ENCODE results near the gene SOCS2.

DNA sequence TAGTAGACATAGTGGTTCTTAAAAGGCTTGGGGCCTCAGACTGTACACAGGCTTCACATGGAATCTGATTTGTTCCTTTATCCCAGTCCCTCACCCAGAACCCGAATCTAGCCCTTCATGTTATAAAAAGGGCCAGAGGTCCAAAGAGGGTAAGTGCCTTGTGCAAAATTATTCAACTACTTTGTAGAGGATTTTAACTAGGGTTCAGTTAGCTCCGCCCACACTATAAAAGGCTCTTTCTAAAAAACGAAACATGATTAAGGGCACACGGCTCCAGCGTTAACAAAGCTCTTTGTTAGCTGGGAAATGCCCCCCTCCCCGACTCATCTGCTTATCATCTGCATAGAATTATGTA, 3.2 kb upstream of the SOCS2 start:
- TF ChIP-seq, protein P1, sequence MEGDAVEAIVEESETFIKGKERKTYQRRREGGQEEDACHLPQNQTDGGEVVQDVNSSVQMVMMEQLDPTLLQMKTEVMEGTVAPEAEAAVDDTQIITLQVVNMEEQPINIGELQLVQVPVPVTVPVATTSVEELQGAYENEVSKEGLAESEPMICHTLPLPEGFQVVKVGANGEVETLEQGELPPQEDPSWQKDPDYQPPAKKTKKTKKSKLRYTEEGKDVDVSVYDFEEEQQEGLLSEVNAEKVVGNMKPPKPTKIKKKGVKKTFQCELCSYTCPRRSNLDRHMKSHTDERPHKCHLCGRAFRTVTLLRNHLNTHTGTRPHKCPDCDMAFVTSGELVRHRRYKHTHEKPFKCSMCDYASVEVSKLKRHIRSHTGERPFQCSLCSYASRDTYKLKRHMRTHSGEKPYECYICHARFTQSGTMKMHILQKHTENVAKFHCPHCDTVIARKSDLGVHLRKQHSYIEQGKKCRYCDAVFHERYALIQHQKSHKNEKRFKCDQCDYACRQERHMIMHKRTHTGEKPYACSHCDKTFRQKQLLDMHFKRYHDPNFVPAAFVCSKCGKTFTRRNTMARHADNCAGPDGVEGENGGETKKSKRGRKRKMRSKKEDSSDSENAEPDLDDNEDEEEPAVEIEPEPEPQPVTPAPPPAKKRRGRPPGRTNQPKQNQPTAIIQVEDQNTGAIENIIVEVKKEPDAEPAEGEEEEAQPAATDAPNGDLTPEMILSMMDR (IDR thresholded peaks at IDR 0.05) = no peak
- no peak for TF ChIP-seq POLR2A (IDR thresholded peaks at IDR 0.05)
- TF ChIP-seq POLR2AphosphoS5 (IDR thresholded peaks at IDR 0.05) = no peak
